ENCODE measurements around the gene NELFB.

Gene NELFB

GRCh38 chr9:137268538-137269201, 13.5 kb downstream of the NELFB start:
- no peak for DNase-seq

DNA sequence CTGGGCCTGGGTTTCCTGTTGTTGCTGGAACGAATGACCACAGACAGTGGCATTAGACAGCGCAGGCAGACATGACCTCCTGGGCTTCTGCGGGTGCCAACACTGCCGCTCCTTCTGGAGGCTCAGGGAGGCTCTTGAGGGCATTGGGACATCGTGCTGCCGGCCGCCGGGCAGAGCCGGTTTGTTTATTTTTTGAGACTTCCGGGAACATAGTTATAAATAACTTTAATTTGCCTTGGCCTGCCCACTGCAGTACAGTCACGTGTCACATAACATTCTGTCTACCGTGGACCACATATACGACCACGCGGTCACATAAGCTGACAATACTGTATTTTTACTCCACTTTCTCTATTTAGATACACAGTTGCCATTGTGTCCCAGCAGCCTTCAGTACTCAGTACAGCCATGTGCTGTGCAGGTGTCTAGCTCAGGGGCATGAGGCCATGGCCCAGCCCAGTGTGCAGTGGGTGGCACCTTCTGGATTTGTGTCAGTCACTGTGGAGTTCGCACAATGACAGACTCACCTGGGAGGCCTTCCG, 14.2 kb downstream of the NELFB start:
- no peak for DNase-seq

DNA sequence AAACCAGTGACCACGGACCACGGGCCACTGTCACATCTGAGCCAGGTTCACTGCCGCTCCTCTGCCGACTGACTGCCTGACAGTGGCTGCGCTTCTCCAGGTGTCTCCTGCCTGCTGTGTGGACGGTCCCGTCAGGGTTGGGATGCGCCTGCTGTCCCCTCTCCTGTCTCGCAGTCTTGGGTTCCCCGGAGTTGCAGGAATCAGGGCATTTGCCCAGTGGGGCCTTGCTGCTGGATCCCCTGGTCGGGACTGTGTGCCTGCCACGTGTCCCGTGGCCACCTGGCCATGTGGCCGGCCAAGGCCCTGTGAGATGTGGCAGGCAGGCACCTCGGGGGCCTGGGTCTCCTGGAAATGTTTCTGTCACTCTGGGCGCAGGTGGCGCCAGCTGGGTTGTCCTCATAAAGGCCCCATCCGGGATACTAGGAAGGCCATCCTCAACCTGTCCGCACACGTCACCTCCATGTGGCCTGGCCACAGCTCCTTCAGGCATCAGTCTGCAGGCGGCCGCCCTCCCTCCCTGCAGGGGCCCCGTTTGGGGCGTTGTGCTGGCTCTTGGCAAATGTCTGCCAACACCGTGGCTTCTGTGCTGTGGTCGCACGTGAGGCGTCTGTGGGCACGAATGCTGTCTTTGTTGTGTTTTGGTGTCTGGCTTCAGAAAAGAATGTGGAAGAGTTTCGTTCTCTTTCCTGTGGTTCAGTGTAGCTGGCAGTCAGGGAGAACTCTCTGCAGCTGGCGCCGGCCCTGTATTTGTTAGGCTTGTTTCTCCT, 16.0 kb downstream of the NELFB start:
- no peak for DNase-seq

- no peak for DNase-seq
These were observed 16.6 kb downstream of the NELFB start for GRCh38 chr9:137271696-137272076.

DNA sequence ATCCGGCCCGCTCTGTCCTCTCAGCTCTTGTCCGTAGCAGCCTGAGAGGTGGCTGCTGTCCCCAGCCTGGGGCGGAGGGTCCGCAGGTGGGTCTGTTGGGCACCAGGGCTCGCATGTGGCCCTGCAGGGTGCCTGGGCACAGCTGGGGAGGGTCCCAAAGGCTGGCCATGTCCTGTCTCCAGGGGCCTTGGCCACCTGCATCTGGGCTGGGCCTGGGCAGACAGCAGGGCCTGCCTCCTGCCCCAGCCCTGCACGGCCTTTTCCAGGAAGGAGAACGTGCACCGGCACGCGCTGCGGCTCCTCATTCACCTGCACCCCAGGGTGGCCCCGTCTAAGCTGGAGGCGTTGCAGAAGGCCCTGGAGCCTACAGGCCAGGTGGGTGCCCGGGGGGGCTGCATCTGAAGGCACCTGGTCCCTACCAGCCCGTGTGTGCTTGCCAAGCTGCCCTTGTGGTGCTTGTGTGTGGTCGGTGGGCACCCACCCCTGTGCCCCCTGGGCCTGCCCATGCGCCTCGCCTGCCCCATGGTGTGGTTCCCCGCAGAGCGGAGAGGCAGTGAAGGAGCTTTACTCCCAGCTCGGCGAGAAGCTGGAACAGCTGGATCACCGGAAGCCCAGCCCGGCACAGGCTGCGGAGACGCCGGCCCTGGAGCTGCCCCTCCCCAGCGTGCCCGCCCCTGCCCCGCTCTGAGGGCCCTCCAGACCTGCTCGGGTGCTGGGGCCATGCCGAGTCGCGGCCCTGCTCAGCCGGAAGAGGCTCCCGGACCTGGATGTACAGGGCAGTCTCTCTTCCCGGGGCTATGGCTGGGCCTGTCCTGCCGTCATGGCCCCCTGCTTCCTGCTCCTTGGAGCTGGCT, 17.3 kb downstream of the NELFB start:
- DNase-seq = no peak

GRCh38 chr9:137273095-137273490, 18.0 kb downstream of the NELFB start:
- DNase-seq = no peak

DNA sequence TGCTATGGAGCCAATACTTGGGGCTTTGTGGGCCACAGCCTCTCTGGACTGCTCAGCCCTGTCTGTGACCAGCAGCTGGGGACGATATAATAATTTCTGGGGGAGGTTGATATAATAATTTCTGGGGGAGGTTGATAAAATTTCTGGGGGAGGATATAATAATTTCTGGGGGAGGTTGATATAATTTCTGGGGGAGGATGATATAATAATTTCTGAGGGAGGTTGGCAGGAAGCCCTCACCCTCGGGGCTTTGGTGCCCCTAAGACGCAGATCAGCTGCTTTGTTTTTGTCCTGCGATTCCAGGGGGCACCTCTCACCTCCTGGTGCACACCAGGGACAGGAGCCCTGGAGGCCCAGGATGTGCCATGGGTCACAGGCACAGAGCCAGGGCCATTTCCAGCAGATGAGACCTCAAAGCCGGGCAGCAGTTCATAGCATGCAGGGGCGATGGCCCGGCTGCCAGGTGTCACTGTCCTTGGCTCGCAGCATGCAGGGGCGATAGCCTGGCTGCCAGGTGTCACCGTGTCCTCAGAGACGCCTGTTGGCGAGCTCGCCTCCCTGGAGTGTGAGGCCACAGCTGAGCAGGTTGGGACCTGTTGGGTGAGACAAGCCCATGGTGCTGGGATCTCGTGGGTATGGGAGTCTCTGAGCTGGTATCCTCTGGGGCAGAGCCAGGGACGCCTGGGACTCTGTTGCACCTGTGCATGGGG, 18.6 kb downstream of the NELFB start:
- DNase-seq = no peak

GRCh38 chr9:137275203-137275587, 20.1 kb downstream of the NELFB start:
- DNase-seq = no peak

GRCh38 chr9:137275588-137276472, 20.7 kb downstream of the NELFB start:
- DNase-seq = no peak

- DNase-seq = no peak
These were observed 21.6 kb downstream of the NELFB start for GRCh38 chr9:137276473-137277328.

- DNase-seq = no peak
These were observed 22.4 kb downstream of the NELFB start, which contains the start of gene TOR4A for GRCh38 chr9:137277329-137278041. TSS of gene TOR4A (plus strand) at chr9:137277726. CDS start at chr9:137278690, 964 bp downstream.

DNA sequence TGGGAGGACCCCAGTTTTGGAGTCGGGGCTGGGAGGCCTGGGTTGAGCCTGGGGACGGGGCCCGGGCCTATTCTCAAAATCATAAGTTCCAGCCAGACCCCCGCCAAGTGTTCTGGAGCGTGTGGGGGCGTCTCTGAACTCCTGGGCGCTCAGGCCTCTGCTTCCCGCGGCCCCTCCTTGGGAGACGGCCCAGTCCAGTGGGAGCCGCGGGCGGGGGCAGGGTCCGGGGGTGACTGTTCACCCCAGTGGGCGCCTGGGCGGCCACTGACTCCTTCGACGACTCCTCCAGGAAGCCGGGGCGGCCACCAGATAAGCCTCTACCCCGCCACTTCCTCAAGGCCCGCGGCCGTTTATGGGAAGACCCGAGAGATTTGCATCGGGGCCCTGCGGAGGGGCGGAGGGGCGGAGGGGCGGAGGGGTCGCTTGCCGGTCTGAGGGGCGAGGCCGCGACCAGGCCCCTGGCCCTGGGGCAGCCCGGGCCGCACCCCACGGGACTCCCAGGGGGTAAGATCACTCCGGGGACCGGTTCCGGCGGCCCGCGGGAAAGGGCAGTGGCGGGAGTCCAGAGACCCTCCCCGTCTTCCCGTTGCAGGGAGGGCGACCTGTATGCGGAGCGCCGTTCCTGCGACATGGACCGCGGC, 23.1 kb downstream of the NELFB start:
- no peak for DNase-seq

DNA sequence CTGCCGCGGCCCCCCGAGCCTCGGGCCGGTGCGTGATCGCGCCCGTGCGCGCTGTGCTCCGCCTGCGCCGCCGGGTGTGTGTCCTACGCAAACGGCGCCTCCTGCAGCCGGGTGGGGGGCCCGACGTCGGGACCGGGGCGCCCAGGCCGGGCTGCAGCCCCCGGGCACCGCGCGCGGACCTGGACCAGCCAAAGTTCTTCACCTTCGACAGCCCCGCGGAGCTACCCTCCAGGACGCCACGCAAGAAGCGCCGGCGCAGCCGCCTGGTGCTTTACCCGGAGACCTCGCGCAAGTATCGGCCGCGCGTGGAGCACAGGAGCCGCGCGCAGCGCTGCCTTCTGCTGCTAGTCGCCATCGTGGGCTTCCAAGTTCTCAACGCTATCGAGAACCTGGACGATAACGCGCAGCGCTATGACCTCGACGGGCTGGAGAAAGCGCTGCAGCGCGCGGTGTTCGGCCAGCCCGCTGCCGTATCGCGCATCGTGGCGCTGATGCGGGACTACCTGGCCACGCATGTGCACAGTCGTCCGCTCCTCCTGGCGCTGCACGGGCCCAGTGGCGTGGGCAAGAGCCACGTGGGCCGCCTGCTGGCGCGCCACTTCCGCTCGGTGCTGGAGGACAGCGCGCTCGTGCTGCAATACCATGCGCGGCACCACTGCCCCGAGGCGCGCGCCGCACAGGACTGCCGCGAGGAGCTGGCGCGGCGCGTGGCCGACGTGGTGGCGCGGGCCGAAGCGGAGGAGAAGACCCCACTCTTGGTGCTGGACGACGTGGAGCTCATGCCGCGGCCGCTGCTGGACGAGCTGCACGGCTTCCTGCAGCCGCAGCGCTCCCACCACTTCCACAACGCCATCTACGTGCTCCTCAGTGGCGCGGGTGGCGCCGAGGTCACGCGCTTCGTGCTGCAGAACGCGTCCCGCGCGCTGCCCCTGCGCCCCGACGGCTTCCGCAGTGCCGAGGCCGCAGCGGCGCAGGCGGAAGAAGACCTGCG, 23.9 kb downstream of the NELFB start:
- no peak for DNase-seq

DNA sequence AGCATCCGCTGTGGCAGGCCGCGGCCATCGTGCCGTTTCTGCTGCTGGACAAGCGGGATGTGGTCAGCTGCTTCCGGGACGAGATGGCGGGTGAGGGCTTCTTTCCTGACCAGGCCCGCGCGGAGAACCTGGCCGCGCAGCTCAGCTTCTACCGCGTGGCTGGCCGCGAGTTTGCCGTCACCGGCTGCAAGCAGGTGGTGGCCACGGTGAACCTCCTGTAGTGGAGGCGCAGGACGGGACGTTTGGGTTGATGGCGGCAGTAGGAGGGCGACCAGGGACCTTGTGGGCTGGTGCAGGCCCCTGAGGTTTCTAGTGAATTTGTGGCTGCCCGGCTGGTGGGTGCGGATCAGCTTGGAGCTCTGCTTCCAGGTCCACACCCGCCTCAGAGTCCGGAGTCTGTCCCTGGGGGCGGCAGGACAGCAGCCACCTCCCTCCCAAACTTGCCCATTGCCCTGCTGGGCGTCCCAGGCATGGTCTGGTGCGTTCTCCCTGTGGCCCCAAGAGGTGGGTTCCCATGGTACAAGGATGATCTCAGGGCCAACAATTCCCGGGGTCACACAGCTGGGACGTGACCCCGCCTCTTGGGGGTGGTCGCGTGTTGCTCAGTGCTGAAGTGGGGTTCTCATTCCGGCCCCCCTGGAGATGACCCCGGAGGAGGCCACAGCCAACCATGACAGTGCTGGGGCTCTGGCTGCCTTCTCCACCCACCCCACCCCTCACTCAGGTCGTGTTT, 24.8 kb downstream of the NELFB start:
- no peak for DNase-seq

- no peak for DNase-seq
These were observed 25.6 kb downstream of the NELFB start for GRCh38 chr9:137280474-137281344.
